MM.1S (cell line): Measurements from ENCODE around the gene CELF2.
A peak's percentile ranks its signal among the peaks of the same experiment; 100 is the strongest.

ENCODE experiments used
- DNase-seq: peaks from one replicate; pipeline ENCODE4 v3.0.0-alpha.2; 2015
- H2AFZ ChIP-seq: fragments of 300-600 bp; sonication (generic); 2 replicates; pipeline ENCODE4 v1.6.0; 2016; ENCODE audit warnings: antibody characterized with exemption, low read length
- H3F3A ChIP-seq: fragments of 300-600 bp; sonication (generic); 2 replicates; pipeline ENCODE4 v1.6.1; 2016; ENCODE audit warnings: mild to moderate bottlenecking, antibody characterized with exemption, low read length, moderate library complexity, mixed read lengths; ENCODE audit not compliant: insufficient read depth
- H3K27ac ChIP-seq: fragments of 300-600 bp; sonication (generic); 2 replicates; pipeline ENCODE4 v1.5.1; 2016; ENCODE audit warnings: mild to moderate bottlenecking, low read length
- H3K27me3 ChIP-seq: fragments of 300-600 bp; sonication (generic); replicated peaks from 2 replicates; pipeline ENCODE4 v1.6.0; 2016; ENCODE audit warnings: low read length; ENCODE audit not compliant: insufficient read depth
- H3K36me3 ChIP-seq: fragments of 300-600 bp; sonication (generic); replicated peaks from 2 replicates; pipeline ENCODE4 v1.6.1; 2016; ENCODE audit warnings: mild to moderate bottlenecking, low read length, mixed read lengths; ENCODE audit not compliant: insufficient read depth
- H3K4me1 ChIP-seq: fragments of 300-600 bp; sonication (generic); 2 replicates; pipeline ENCODE4 v1.6.1; 2016; ENCODE audit warnings: low read length, mixed read lengths
- H3K4me2 ChIP-seq: fragments of 300-600 bp; sonication (generic); 2 replicates; pipeline ENCODE4 v1.6.0; 2016; ENCODE audit warnings: low read depth, low read length
- H3K4me3 ChIP-seq: fragments of 300-600 bp; sonication (generic); 2 replicates; pipeline ENCODE4 v1.5.1; 2016; ENCODE audit warnings: low read length, mixed read lengths
- H3K79me2 ChIP-seq: fragments of 300-600 bp; sonication (generic); 2 replicates; pipeline ENCODE4 v1.6.1; 2016; ENCODE audit warnings: mixed run types, low read length, mixed read lengths
- H3K9ac ChIP-seq: fragments of 300-600 bp; sonication (generic); 2 replicates; pipeline ENCODE4 v1.6.1; 2016; ENCODE audit warnings: low read length, mixed read lengths
- H3K9me2 ChIP-seq: fragments of 300-600 bp; sonication (generic); replicated peaks from 2 replicates; pipeline ENCODE4 v1.6.1; 2016; ENCODE audit warnings: mild to moderate bottlenecking, low read length, mixed read lengths; ENCODE audit not compliant: insufficient read depth
- H3K9me3 ChIP-seq: fragments of 300-600 bp; sonication (generic); replicated peaks from 2 replicates; pipeline ENCODE4 v1.6.1; 2016; ENCODE audit warnings: mild to moderate bottlenecking, low read length, mixed read lengths; ENCODE audit not compliant: insufficient read depth
- H4K20me1 ChIP-seq: fragments of 300-600 bp; sonication (generic); 2 replicates; pipeline ENCODE4 v1.6.1; 2016; ENCODE audit warnings: mild to moderate bottlenecking, low read length, moderate library complexity, mixed read lengths; ENCODE audit not compliant: insufficient read depth
- EZH2 ChIP-seq: fragments of 300-600 bp; sonication (generic); optimal IDR thresholded peaks from 2 replicates; pipeline ENCODE3; 2017; ENCODE audit warnings: low read depth, mild to moderate bottlenecking, antibody characterized with exemption, low read length, mixed read lengths
- EZH2phosphoT487 ChIP-seq: fragments of 300-600 bp; sonication (generic); IDR thresholded peaks from 2 replicates; pipeline ENCODE4 v1.6.1; 2018; ENCODE audit warnings: antibody characterized with exemption, low read length
- TF ChIP-seq, protein P1 (sequence below): fragments of 300-600 bp; sonication (generic); IDR thresholded peaks from 2 replicates; pipeline ENCODE4 v1.5.1; 2016; ENCODE audit warnings: antibody characterized with exemption, low read length, mixed read lengths

The CELF2 gene

DNA sequence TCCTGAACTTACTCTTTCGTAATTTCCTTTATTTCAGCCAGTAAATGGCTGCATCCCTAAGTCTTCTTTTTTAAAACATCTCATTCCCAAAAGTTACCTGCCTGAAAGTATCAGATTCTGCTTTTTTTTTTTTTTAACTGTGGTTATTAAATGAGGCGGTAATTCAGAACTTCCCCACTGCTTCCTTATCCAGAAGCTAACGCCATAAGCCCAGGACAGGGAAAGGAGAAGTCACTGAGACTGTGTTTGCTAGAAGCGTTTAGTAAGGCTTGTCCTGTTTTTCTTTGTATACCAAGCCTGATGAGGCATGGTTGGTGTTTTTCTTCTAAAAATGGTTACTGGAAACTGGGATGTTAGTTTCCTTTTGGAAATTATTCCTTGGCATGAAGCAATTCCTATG lies 197.8 kb downstream of the CELF2 start:
- peaks cover 67% of the 10 kb centered on the region for H3K4me1 ChIP-seq
- no peak for TF ChIP-seq EZH2
- TF ChIP-seq EZH2phosphoT487, result no peak
- TF ChIP-seq, protein P1, sequence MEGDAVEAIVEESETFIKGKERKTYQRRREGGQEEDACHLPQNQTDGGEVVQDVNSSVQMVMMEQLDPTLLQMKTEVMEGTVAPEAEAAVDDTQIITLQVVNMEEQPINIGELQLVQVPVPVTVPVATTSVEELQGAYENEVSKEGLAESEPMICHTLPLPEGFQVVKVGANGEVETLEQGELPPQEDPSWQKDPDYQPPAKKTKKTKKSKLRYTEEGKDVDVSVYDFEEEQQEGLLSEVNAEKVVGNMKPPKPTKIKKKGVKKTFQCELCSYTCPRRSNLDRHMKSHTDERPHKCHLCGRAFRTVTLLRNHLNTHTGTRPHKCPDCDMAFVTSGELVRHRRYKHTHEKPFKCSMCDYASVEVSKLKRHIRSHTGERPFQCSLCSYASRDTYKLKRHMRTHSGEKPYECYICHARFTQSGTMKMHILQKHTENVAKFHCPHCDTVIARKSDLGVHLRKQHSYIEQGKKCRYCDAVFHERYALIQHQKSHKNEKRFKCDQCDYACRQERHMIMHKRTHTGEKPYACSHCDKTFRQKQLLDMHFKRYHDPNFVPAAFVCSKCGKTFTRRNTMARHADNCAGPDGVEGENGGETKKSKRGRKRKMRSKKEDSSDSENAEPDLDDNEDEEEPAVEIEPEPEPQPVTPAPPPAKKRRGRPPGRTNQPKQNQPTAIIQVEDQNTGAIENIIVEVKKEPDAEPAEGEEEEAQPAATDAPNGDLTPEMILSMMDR, result no peak
- H3K27ac ChIP-seq, result no peak overlapping the region
- no peaks in the 10 kb centered on the region for H3K27me3 ChIP-seq
- H2AFZ ChIP-seq, result no peak overlapping the region
- peaks cover 100% of the 10 kb centered on the region for H3K79me2 ChIP-seq
- no peak overlapping the region for H3K4me3 ChIP-seq
- no peaks in the 10 kb centered on the region for H3K9me2 ChIP-seq
- no peaks in the 10 kb centered on the region for H3K9me3 ChIP-seq
- peaks cover 68% of the 10 kb centered on the region for H3F3A ChIP-seq
- no peak for DNase-seq
- H3K36me3 ChIP-seq, result peaks cover 71% of the 10 kb centered on the region
- H4K20me1 ChIP-seq, result peaks cover 76% of the 10 kb centered on the region
- H3K4me2 ChIP-seq, result no peak overlapping the region
- H3K9ac ChIP-seq, result no peak overlapping the region

DNA sequence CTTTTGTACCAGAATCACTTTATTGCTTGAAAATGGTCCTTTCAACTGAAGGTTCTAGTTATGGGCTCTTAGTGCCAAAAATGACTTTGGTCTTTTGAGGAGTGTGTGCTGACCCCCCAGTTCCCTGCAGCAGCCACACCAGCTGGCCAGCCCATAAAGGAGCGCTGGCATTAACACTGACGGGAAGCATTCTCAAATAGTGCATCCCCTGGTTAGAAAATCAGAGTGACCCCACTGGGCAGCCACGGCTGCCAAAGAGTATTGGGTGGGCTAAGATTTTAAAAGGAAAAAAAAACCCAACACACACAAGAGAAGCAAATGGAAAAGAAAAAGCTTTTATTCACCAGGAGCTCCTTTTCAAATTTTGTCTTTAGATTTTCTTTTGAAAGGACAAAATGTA lies 199.8 kb downstream of the CELF2 start:
- Histone ChIP-seq H3K4me3 (no peak overlapping the region), H3K9me2 (no peaks in the 10 kb centered on the region), H2AFZ (no peak overlapping the region), H4K20me1 (peaks cover 67% of the 10 kb centered on the region), H3K9ac (no peak overlapping the region), H3K4me2 (no peak overlapping the region), H3K27me3 (no peaks in the 10 kb centered on the region), H3F3A (peaks cover 62% of the 10 kb centered on the region), H3K9me3 (no peaks in the 10 kb centered on the region), H3K4me1 (peaks cover 57% of the 10 kb centered on the region), H3K79me2 (peaks cover 100% of the 10 kb centered on the region), H3K36me3 (peaks cover 85% of the 10 kb centered on the region), H3K27ac (no peak overlapping the region; the same call in 1 of the 2 replicates)
- TF ChIP-seq EZH2phosphoT487 (no peak), EZH2 (no peak)
- TF ChIP-seq, protein P1, result no peak
- no peak for DNase-seq

DNA sequence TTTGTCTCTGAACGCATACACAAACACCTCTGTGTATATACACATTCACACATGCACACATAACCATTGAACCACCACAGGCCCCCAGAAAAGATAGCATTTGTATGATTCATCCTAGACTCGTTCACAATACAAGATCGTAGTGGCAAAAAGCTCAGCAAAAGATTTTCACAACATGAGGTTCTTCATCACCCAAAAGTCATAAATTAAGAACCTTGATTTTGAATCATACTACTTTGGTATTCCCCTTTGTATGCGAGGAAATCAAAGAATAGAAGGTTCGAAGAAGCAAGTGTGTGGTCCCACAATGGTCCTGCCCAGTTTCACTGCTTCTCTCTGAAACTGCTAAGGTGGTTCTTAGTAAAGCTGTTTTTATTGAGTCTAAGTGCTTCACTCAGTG lies 200.7 kb downstream of the CELF2 start:
- Histone ChIP-seq H3K9ac (no peak overlapping the region), H3K4me2 (no peak overlapping the region), H3K4me1 (peaks cover 61% of the 10 kb centered on the region), H3K4me3 (no peak overlapping the region), H3K79me2 (peaks cover 100% of the 10 kb centered on the region), H3K36me3 (peaks cover 87% of the 10 kb centered on the region), H3F3A (peaks cover 62% of the 10 kb centered on the region), H3K9me3 (no peaks in the 10 kb centered on the region), H2AFZ (no peak overlapping the region), H3K9me2 (no peaks in the 10 kb centered on the region), H4K20me1 (peaks cover 63% of the 10 kb centered on the region), H3K27me3 (no peaks in the 10 kb centered on the region), H3K27ac (peak overlapping the region; percentile 16; the same call in 1 of the 2 replicates)
- no peak for TF ChIP-seq EZH2
- TF ChIP-seq, protein P1, result no peak
- TF ChIP-seq EZH2phosphoT487, result no peak
- DNase-seq, result peak; percentile 33
